NCI-H2107 (cell line): ENCODE measurements around the gene MYO7A.

Experiments
- DNase-seq: peaks from one replicate; lab custom pipeline; 2025; lab: John Stamatoyannopoulos, UW

MYO7A gene

DNA sequence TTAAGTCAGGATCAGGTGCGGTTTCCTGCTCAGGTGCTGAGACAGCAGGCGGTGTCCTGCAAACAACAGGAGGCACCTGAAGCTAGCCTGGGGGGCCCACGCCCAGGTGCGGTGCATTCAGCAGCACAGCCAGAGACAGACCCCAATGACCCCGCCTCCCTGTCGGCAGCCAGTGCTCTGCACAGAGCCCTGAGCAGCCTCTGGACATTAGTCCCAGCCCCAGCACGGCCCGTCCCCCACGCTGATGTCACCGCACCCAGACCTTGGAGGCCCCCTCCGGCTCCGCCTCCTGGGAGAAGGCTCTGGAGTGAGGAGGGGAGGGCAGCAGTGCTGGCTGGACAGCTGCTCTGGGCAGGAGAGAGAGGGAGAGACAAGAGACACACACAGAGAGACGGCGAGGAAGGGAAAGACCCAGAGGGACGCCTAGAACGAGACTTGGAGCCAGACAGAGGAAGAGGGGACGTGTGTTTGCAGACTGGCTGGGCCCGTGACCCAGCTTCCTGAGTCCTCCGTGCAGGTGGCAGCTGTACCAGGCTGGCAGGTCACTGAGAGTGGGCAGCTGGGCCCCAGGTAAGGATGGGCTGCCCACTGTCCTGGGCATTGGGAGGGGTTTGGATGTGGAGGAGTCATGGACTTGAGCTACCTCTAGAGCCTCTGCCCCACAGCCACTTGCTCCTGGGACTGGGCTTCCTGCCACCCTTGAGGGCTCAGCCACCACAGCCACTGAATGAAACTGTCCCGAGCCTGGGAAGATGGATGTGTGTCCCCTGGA lies at the start of gene MYO7A:
MYO7A (plus strand) TSS at position 327 of the 772 bp plus-strand sequence. CDS start 2,389 bp downstream, outside the sequence.
- no peak for DNase-seq

GRCh38 chr11:77079666-77080065 lies 48.4 kb upstream of the MYO7A start:
- no peak for DNase-seq

GRCh38 chr11:77080643-77081210 lies 47.3 kb upstream of the MYO7A start:
- no peak for DNase-seq

DNA sequence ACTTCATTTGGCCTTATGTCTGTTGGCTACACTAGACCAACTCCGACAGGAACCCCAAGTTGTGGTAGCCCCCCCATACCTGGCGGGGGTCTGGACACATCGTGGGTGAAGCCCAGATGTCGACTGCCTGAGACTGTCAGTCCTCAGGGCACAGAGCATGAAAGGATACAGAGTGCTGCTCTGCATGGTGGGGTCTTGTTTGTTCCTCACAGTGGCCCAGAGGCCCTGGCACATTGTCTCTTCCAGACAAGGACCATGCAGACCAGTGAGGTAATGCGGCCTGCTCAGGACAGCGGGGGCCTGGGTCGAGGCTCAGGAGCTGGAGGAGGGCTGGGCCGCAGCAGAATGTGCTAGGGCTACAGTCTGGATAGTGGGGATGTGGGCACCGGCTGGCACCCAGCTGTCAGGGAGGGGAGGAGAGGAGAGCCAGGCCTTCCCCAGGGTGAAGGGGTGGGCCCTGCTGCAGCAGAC lies 46.6 kb upstream of the MYO7A start:
- DNase-seq: no peak

GRCh38 chr11:77081976-77082836 lies 45.8 kb upstream of the MYO7A start:
- no peak for DNase-seq

DNA sequence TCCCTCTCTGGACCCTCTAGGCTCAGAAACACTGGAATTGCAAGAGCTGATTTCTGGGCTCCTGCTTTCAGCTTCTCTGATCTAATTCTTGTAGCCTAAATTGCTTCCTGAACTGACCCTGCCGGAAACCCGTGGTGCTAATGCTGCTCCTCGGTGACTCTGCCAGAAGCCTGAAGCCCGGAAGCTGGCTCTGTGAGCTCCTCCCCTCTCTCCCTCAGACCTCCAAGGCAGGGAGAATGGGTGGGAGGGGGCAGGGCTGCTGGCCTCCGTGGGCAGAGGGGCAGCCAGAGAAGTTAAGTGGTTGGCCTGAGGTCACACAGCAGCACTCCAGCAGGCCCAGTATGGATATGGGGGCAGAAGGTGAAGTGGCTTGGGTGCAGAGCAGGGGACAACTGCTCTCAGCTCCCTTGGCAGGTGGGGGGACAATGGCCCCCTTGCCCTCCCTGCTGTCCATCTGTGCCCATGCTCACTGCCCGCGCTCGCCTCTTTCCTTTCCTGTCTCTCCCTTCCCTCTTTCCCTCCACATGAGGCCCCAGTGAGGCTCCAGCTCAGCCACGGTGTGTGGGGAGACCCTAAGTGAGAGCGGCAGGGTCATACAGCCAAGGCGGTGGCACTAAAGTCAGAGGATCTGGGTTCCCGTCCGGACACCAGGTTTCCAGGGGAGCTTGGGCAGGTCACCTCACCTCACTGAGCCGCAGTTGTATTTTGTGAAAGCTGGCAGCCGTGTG lies 45.0 kb upstream of the MYO7A start:
- DNase-seq: no peak

DNA sequence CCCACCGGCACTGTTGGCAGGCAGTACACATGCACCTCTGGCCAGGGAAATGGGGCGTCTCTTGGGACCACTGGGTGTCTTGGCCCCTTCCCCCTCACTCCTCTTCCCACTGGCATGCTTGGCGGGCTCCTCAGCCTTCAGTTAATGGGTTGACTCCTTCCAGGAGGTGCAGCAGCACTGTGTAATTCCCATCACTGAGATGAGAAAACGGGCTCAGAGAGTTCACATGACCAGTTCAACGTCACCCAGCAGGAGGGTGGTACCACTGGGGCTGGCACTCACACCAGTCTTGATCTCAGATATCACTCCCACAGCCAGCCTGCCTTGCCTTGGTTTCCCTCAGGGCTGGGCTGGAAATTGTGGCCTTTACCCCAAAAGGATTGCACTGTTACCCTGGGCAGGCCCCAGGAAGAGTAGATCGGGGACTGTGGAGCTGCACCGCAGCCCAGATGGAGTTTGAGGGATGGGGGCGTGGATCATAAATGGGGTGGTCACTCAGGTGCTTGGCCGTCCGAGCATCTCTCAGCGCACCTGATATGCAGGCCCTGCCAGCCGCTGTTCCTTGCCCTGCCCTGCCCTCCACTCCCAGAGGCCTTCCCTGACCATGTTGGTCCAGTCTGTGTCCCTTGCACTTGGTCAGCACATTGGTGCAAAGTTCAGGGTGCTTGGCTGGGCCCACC lies 44.3 kb upstream of the MYO7A start:
- no peak for DNase-seq

DNA sequence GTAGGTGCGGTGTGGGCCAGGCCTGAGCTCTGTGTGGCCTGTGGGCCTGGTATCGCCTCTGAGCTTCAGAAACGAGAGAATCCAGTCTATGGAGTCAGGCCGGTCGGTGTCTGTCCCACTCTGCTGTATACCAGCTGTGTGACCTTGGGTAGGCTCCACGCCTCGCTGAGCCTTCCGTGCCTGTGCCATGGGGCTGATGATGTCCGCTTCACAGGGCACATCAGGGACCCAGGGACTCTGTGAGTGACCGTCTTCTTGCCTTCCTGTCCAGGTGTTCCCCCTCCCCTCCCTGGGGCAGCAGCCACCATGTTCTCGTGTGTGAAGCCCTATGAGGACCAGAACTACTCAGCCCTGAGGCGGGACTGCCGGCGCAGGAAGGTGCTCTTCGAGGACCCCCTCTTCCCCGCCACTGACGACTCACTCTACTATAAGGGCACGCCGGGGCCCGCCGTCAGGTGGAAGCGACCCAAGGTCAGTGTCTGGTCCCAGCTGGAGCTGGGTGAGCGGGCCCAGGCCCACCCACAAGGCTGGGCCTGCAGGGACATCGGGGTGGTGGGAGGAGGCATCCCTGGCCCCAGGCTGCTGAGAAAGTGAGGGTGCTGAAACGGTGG lies 43.4 kb upstream of the MYO7A start:
- DNase-seq: no peak

GRCh38 chr11:77085652-77086051 lies 42.4 kb upstream of the MYO7A start:
- DNase-seq: no peak

DNA sequence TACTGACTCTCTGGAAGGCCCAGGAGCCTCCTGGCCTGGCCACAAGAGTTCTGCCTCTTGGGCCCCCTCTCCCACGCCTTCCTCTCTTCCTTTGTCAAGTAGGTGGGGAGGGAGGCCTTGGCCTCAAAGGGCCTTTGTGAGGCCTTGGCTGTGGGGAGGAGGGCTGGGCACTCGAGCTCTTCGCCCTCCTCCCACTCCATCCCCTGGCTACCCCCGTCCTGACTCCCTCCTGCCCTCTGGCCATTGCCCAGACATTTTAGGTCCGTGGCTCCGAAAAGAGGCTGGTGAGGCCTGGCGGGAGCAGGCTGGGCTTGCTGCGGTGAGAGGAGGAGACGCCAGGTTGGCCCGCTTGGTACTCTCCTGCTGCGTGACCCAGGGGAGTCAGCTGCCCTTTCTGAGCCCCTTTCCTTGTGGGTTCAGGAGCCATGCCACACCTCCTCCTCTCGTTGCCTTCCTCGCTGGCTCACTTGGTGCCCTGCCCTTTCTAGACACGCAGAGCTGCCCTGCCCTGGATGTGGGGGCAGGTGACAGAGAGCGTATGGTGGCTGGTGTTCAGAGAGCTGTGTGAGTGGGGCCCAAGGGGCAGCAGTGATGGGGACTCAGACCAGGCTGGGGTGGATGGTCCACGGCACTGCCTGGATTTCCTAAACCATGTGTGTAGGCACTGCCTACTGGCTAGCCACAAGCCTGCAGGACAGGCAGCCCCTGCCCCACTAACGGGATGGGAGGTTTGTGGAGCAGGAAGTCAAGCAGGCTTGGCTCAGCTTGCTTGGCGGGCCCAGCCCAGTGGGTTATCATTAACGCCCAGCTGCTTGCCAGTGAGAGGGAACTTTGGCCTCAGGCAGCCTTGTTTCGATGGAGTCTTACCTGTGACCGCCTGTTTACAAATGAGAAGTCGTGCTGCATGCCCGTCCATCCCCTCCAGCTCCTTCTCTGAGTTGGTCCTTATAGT lies 41.2 kb upstream of the MYO7A start:
- no peak for DNase-seq

- DNase-seq: no peak
Measured at GRCh38 chr11:77087723-77088225, 40.3 kb upstream of the MYO7A start.

DNA sequence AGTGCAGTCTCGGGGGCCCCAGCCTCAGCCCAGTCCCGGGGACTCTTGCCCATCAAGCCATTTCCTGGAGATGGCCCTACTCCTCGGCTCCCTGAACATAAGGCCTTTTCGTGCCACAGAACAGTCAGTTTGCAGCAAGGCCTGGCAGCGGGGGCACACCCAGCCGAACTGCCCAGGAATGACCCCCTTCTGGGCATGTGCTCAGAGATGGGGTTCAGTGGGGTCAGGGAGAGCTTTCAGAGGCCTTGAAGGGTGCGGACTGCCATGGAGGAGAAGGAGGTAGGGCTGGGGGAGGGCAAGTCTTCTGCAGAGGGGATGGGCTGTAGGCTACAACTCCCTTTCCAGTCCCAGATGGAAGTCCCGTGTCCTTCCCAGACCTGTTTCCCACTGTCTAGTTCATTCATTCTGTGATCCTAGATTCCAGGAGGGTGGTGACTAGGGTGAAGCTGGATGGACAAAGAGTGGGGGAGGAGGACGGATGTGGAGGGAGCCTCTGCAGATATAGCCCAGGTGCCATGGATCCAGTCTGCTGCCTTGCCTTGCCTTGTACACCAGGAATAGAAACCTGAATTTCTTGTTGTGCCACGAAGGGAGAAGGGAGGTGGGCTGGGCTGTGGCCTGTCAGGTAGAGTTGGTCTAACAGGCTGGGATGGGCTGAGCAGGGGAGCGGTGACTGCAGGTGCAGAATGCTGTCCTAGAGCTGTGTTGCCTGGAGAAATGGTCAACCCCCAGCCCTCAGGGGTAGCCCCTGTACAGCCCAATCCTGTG lies 39.6 kb upstream of the MYO7A start:
- no peak for DNase-seq

DNA sequence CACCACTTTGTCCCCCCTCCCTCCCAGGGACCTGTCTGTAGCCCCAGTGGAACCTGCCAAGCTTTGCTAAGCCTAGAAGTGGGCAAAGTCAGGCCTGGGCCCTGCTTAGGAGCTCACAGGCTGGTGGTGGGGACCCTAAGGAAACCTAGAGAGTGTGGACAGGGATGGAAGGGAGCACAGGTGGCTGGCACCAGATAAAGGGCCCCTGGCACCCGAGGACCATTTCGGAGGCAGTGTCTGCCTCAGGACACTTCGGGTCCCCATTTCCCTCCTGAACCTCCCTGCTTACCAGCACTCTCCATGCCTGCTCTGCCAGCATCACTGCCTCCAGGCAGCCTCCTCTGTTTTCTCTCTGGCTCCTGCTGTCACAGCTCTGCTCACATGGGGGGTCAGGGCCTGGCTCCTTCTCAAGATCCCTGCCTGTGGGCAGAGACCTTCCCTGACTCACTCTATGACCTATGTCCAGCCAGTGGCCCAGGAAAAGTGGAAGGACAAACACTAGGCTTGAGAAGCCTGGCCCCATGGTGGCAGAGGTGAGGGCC lies 39.0 kb upstream of the MYO7A start:
- DNase-seq: no peak

DNA sequence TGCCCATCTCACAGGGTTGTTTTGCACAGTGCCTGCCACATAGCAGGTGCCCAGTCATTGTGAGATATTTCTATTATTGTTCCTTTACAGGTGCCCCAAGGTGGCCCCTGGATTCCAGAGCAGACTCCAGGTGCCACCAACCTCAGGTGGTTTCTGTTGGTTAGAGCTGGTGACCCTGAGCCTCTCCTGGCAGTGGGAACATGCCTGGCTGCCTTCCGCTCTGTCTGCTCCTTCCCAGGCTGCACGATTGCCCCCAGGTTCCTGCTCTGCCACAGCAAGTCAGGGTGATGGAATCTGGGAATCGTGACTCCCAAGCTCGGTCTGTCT lies 38.0 kb upstream of the MYO7A start:
- no peak for DNase-seq

DNA sequence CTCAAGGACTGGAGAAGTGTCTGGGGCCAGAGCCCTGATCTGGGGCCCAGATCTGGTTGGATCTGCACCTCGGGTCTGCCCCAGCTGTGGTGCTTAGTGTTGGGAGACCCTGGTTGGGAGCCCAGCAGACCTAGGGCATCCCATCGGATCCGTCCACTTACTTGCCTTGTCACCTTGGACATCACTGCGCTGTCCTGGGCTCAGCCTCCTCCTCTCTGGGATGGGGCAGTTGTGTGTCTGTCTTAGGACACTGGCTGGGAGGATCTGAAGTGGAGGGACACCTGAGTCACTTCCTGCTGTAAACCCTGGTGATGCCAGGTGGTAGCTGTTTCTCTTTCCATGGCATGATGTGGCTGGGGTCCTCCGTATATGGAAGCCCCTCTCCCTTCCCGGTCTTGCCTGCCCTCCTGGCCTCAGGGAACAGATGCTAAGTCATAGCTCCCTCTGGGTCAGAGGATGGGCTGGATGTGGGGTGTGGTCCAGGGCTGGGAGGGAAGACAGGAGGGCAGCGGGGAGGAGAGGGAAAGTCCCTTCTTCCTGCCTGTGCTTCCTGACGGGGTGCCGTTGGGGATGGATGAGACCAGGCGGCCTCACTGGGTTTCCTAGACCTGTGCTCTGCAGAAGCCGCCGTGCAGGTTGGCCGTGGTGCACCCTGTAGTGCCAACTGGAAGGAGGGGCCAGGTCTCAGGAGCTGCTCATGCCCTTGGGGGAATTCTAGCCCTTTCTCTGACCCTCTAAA lies 37.5 kb upstream of the MYO7A start:
- DNase-seq: no peak

- peak; percentile 54 for DNase-seq
Measured at GRCh38 chr11:77091146-77091940, 36.7 kb upstream of the MYO7A start.

DNA sequence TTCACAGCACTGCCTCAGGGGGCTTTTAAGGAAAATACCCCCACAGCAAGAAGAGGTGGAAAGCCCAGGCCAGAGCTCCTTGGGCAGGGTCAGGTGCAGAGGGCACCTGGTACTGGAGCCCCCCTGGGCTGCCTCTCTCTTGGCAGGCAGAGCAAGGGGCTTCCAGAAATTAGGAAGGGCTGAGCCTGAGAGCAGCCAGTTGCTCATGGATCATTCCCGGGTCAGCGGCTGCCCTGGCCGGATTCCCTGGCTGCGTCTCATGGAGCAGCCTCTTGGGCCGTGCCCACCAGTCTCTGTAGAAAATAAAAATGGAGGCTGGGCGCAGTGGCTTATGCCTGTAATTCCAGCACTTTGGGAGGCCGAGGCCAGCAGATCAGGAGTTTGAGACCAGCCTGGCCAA lies 35.7 kb upstream of the MYO7A start:
- DNase-seq: no peak
